H9 (cell line): Measurements from ENCODE around the gene RAB26. TPM values are rescaled to one million over a fixed set of nuclear protein-coding genes. Genes with fewer than 3 reads are reported as not detected.
"Not testable (repeated sequence)": the region's sequence is repeated elsewhere in the genome, so short reads cannot be mapped to it uniquely, and the experiment has no call there.

Experiments
- DNase-seq: peaks from one replicate; pipeline ENCODE4 v3.0.0-alpha.2; 2017
- H2AFZ ChIP-seq: one replicate; pipeline ENCODE4 v1.6.1; 2013; ENCODE audit warnings: mild to moderate bottlenecking, low read length, control low read depth, moderate library complexity
- H2AK5ac ChIP-seq: 2 replicates; pipeline ENCODE4 v1.6.1; 2013; ENCODE audit warnings: low read length, control low read depth, mixed read lengths; ENCODE audit not compliant: insufficient read length
- H2BK120ac ChIP-seq: one replicate; pipeline ENCODE4 v1.6.1; 2013; ENCODE audit warnings: low read depth, mild to moderate bottlenecking, low read length, control low read depth, inconsistent platforms; ENCODE audit not compliant: poor library complexity, severe bottlenecking
- H2BK12ac ChIP-seq: 2 replicates; pipeline ENCODE4 v1.6.1; 2013; ENCODE audit warnings: low read length, control low read depth, mixed read lengths, low read depth; ENCODE audit not compliant: insufficient read length
- H2BK15ac ChIP-seq: 2 replicates; pipeline ENCODE4 v1.6.1; 2013; ENCODE audit warnings: low read depth, low read length, control low read depth
- H2BK20ac ChIP-seq: one replicate; pipeline ENCODE4 v1.6.1; 2013; ENCODE audit warnings: low read depth, mild to moderate bottlenecking, low read length, control low read depth, inconsistent platforms; ENCODE audit not compliant: poor library complexity, severe bottlenecking
- H2BK5ac ChIP-seq: 2 replicates; pipeline ENCODE4 v1.6.1; 2013; ENCODE audit warnings: low read length, control low read depth, mixed read lengths; ENCODE audit not compliant: insufficient read length
- H3K14ac ChIP-seq: 2 replicates; pipeline ENCODE4 v1.6.1; 2013; ENCODE audit warnings: low read length, control low read depth; ENCODE audit not compliant: insufficient read depth
- H3K18ac ChIP-seq: 2 replicates; pipeline ENCODE4 v1.6.1; 2013; ENCODE audit warnings: low read depth, mild to moderate bottlenecking, mixed read lengths, low read length, control low read depth; ENCODE audit not compliant: insufficient read length
- H3K23ac ChIP-seq: 2 replicates; pipeline ENCODE4 v1.6.1; 2013; ENCODE audit warnings: low read length, control low read depth, mixed read lengths, low read depth; ENCODE audit not compliant: insufficient read length
- H3K23me2 ChIP-seq: 2 replicates; pipeline ENCODE4 v1.6.1; 2013; ENCODE audit warnings: low read depth, mild to moderate bottlenecking, mixed read lengths, low read length, control low read depth; ENCODE audit not compliant: insufficient read length, poor library complexity, severe bottlenecking
- H3K27ac ChIP-seq: 2 replicates; pipeline ENCODE4 v1.5.1; 2013; ENCODE audit warnings: low read length, control low read depth, mixed read lengths, low read depth; ENCODE audit not compliant: insufficient read length
- H3K27me3 ChIP-seq: 2 replicates; pipeline ENCODE4 v1.6.1; 2013; ENCODE audit warnings: low read length, control low read depth, inconsistent platforms; ENCODE audit not compliant: insufficient read depth
- H3K4ac ChIP-seq: 2 replicates; pipeline ENCODE4 v1.6.1; 2013; ENCODE audit warnings: low read depth, mild to moderate bottlenecking, control low read depth, inconsistent platforms, low read length, moderate library complexity
- H3K4me1 ChIP-seq: 2 replicates; pipeline ENCODE4 v1.6.1; 2013; ENCODE audit warnings: low read length, control low read depth, inconsistent platforms; ENCODE audit not compliant: insufficient read depth
- H3K4me2 ChIP-seq: 2 replicates; pipeline ENCODE4 v1.6.1; 2013; ENCODE audit warnings: low read length, control low read depth, mixed read lengths; ENCODE audit not compliant: insufficient read length, insufficient read depth
- H3K56ac ChIP-seq: 2 replicates; pipeline ENCODE4 v1.6.1; 2013; ENCODE audit warnings: low read depth, mild to moderate bottlenecking, mixed read lengths, low read length, control low read depth; ENCODE audit not compliant: insufficient read length
- H3K79me1 ChIP-seq: 2 replicates; pipeline ENCODE4 v1.6.1; 2013; ENCODE audit warnings: low read depth, mild to moderate bottlenecking, moderate library complexity, low read length, control low read depth, inconsistent platforms; ENCODE audit not compliant: insufficient read depth, poor library complexity, severe bottlenecking
- H3K79me2 ChIP-seq: 2 replicates; pipeline ENCODE4 v1.6.1; 2013; ENCODE audit warnings: low read length, control low read depth, inconsistent platforms; ENCODE audit not compliant: insufficient read depth
- H3K9ac ChIP-seq: 2 replicates; pipeline ENCODE4 v1.6.1; 2013; ENCODE audit warnings: low read length, control low read depth, mixed read lengths; ENCODE audit not compliant: insufficient read length; ENCODE audit errors: extremely low read depth
- H3K9me3 ChIP-seq: one replicate; pipeline ENCODE4 v1.6.1; 2013; ENCODE audit warnings: low read depth, low read length, inconsistent platforms; ENCODE audit not compliant: control insufficient read depth
- H3T11ph ChIP-seq: one replicate; pipeline ENCODE4 v1.6.1; 2013; ENCODE audit warnings: mild to moderate bottlenecking, low read length, control low read depth, inconsistent platforms
- H4K20me1 ChIP-seq: one replicate; pipeline ENCODE4 v1.6.1; 2013; ENCODE audit not compliant: control insufficient read depth, insufficient read length, insufficient read depth
- H4K5ac ChIP-seq: 2 replicates; pipeline ENCODE4 v1.6.1; 2013; ENCODE audit warnings: low read depth, mild to moderate bottlenecking, mixed read lengths, low read length, control low read depth; ENCODE audit not compliant: insufficient read length
- H4K8ac ChIP-seq: replicated peaks from 2 replicates; pipeline ENCODE4 v1.6.1; 2013; ENCODE audit warnings: low read length, control low read depth, mixed read lengths, low read depth; ENCODE audit not compliant: insufficient read length
- H4K91ac ChIP-seq: 2 replicates; pipeline ENCODE4 v1.6.1; 2013; ENCODE audit warnings: low read depth, mild to moderate bottlenecking, moderate library complexity, mixed read lengths, low read length, control low read depth; ENCODE audit not compliant: insufficient read length
- H3K27ac Mint-ChIP-seq, 3 experiments: 2 replicates in 2 of 3; 3 replicates in 1 of 3; pipeline ENCODE4 v1.8.0; 2020 to 2021; ENCODE audit warnings: mixed read lengths in 3 of 3, mild to moderate bottlenecking in 1 of 3, moderate library complexity in 1 of 3
- H3K27me3 Mint-ChIP-seq: 2 replicates; pipeline ENCODE4 v1.8.0; 2021; ENCODE audit warnings: low read depth, mild to moderate bottlenecking, moderate library complexity, mixed read lengths
- H3K36me3 Mint-ChIP-seq, 3 experiments: 2 replicates in 2 of 3; 3 replicates in 1 of 3; pipeline ENCODE4 v1.8.0; 2020 to 2021; ENCODE audit warnings: low read depth in 3 of 3, mixed read lengths in 3 of 3; ENCODE audit not compliant: insufficient read depth in 1 of 3
- H3K4me1 Mint-ChIP-seq, 2 experiments: 2 replicates each; pipeline ENCODE4 v1.8.0; 2020; ENCODE audit warnings: mixed read lengths in 2 of 2
- H3K4me3 Mint-ChIP-seq, 2 experiments: 2 replicates in 1 of 2; 3 replicates in 1 of 2; pipeline ENCODE4 v1.8.0; 2020 to 2021; ENCODE audit warnings: mild to moderate bottlenecking in 2 of 2, mixed read lengths in 2 of 2, moderate library complexity in 1 of 2
- H3K9me3 Mint-ChIP-seq, 2 experiments: 2 replicates in 1 of 2; 3 replicates in 1 of 2; pipeline ENCODE4 v1.8.0; 2020; ENCODE audit warnings: mild to moderate bottlenecking in 2 of 2, mixed read lengths in 2 of 2, moderate library complexity in 1 of 2
- WGBS: extraction: QIAGEN DNeasy Blood & Tissue Kit; methylation state at CpG from one replicate; pipeline ENCODE4 v1.1.7; 2013; ENCODE audit warnings: missing lambda C conversion rate, low lambda C conversion rate, mixed read lengths; ENCODE audit not compliant: insufficient read length; ENCODE audit errors: extremely low coverage; 5-methylcytosine and 5-hydroxymethylcytosine counted together
- total RNA-seq: library from RNA; stranded (reverse); gene quantifications from 2 replicates; pipeline ENCODE4 v1.2.1, GENCODE V29; 2021

The RAB26 gene
- total RNA-seq, 1 experiment from 2014 or later = 2.4 TPM

DNA sequence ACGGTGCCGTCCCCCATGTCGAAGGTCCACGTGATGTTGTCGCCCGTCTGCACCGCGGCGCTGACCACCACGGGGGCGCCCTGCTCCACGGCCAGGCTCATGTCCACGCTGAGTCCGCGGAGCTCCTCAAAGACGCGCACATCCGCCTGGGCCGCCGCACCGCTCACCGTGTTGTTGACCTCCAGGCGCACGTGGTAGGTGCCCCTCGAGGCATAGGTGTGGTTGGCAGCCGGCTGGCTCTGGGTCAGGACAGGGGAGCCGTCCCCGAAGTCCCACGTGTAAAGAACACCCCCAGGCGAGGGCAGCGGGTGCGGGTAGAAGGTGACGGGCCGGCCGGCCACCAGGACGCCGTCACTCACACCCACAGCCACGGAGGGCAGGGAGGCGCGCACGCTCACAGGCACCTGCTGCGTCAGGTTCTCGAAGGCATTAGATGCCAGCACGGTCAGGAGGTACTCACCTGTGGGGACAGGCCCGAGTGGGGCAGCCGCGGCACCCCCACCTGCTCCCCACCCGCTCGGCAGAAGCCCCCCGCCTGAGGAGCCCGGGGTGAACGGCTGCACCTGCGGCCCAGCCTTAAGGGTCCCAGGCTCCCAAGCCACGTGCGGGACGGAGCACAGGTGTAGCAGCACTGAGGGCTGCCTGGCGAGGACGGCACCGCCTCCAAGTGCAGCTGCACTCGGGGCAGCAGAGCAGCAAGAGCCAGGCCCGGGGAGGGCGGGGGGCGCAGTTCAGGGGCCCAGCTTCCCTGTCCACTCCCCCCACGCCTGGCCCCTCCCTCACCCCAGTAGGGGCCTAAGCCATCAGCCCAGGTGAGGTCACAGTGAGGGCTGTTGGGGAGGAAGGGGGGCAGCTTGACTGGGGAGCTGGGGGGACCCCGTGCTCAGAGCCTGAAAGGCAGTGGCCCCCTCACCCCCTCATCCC is 36.8 kb upstream of the RAB26 start:
- H3K4ac ChIP-seq, H2BK120ac ChIP-seq, H3K9me3 ChIP-seq, H3K9me3 Mint-ChIP-seq, H3K27me3 Mint-ChIP-seq, H3K4me3 Mint-ChIP-seq, H3K79me1 ChIP-seq, H3K27ac Mint-ChIP-seq, H2AK5ac ChIP-seq, H3K18ac ChIP-seq, H3K56ac ChIP-seq, H2BK12ac ChIP-seq, H3K4me2 ChIP-seq, H4K91ac ChIP-seq, H3K23ac ChIP-seq, H4K20me1 ChIP-seq, H2AFZ ChIP-seq, H2BK15ac ChIP-seq, H3K27ac ChIP-seq, H3K9ac ChIP-seq, H3K23me2 ChIP-seq, H3K4me1 ChIP-seq, H3T11ph ChIP-seq, H3K79me2 ChIP-seq, H4K8ac ChIP-seq, H3K4me1 Mint-ChIP-seq, H4K5ac ChIP-seq, H2BK5ac ChIP-seq, H3K14ac ChIP-seq, H3K27me3 ChIP-seq, H2BK20ac ChIP-seq, DNase-seq: not testable (repeated sequence)
- no CpG with 5 or more reads among the region's 65 CpGs for WGBS
- H3K36me3 Mint-ChIP-seq = peaks cover 2 to 22% (median 13%) of the 10 kb centered on the region in 3 experiments; a peak in 6 of 7 replicates

GRCh38 chr16:2112539-2113106 is 35.8 kb upstream of the RAB26 start:
- not testable (repeated sequence) for H2BK15ac ChIP-seq, DNase-seq, H3K18ac ChIP-seq, H4K5ac ChIP-seq, H3K9me3 ChIP-seq, H3K23ac ChIP-seq, H3K23me2 ChIP-seq, H3T11ph ChIP-seq, H3K4me2 ChIP-seq, H2BK20ac ChIP-seq, H3K4ac ChIP-seq, H4K8ac ChIP-seq, H3K9me3 Mint-ChIP-seq, H3K27me3 ChIP-seq, H3K27me3 Mint-ChIP-seq, H2BK12ac ChIP-seq, H3K79me2 ChIP-seq, H2BK5ac ChIP-seq, H2AFZ ChIP-seq, H4K20me1 ChIP-seq, H3K56ac ChIP-seq, H3K4me1 ChIP-seq, H3K27ac ChIP-seq, H2BK120ac ChIP-seq, H3K9ac ChIP-seq, H4K91ac ChIP-seq, H3K4me3 Mint-ChIP-seq, H3K4me1 Mint-ChIP-seq, H3K14ac ChIP-seq, H2AK5ac ChIP-seq, H3K79me1 ChIP-seq
- Mint-ChIP-seq H3K36me3 (peaks cover 0 to 19% (median 11%) of the 10 kb centered on the region in 3 experiments; a peak in 5 of 7 replicates), H3K27ac (0 out of 7 replicates have a peak overlapping the region, but pooled peaks of 1 of the 3 experiments have one; percentile 55)
- no CpG with 5 or more reads among the region's 30 CpGs for WGBS
